H1 (cell line): ENCODE data around the gene ARID3B. TPM values are rescaled to one million over a fixed set of nuclear protein-coding genes. Genes with fewer than 3 reads are reported as not detected.

Experiments used
- BCL11A ChIP-seq, 2 experiments: IDR thresholded peaks; one replicate each; pipeline ENCODE4 v1.6.1; 2011; ENCODE audit warnings: low read depth in 2 of 2, low read length in 2 of 2, mild to moderate bottlenecking in 2 of 2
- CHD7 ChIP-seq: fragments of 300-600 bp; sonication (generic); IDR thresholded peaks from 2 replicates; pipeline ENCODE4 v1.7.1; 2012; ENCODE audit warnings: low read length, moderate library complexity, mild to moderate bottlenecking, inconsistent platforms; ENCODE audit not compliant: insufficient replicate concordance
- CTBP2 ChIP-seq: IDR thresholded peaks from 2 replicates; pipeline ENCODE4 v1.7.0; 2011; ENCODE audit warnings: borderline replicate concordance, mild to moderate bottlenecking, moderate library complexity, mixed read lengths, low read length; ENCODE audit not compliant: insufficient read depth, insufficient read length
- EZH2 ChIP-seq: fragments of 200-600 bp; sonication (generic); IDR thresholded peaks from 2 replicates; pipeline ENCODE4 v1.7.1; 2012; ENCODE audit warnings: low read depth, mild to moderate bottlenecking, moderate library complexity, low read length, inconsistent platforms; ENCODE audit not compliant: severe bottlenecking
- PHF8 ChIP-seq: fragments of 200-600 bp; sonication (generic); conservative IDR thresholded peaks from 2 replicates; pipeline ENCODE4 v1.7.1; 2012; ENCODE audit warnings: low read depth, mild to moderate bottlenecking, inconsistent platforms, low read length, moderate library complexity
- SIN3A ChIP-seq, 2 experiments: IDR thresholded peaks in 1 of 2; conservative IDR thresholded peaks in 1 of 2; 2 replicates each; pipeline ENCODE4 v1.6.1; 2011 to 2012; ENCODE audit warnings: low read length in 2 of 2, improper control_type of control experiment in 1 of 2, low read depth in 1 of 2, mild to moderate bottlenecking in 1 of 2
- SIX5 ChIP-seq: IDR thresholded peaks from 2 replicates; pipeline ENCODE4 v1.6.1; 2011; ENCODE audit warnings: mild to moderate bottlenecking, low read depth, low read length
- polyA plus RNA-seq, 7 experiments: library from polyadenylated mRNA; depleted of rRNA in 3 of 7; stranded (reverse) in 5 of 7; unstranded in 2 of 7; fragments of >200 nt in 5 of 7; fragments of 200-250 nt in 2 of 7; gene quantifications; 1 replicate in 5 of 7; 2 replicates in 1 of 7; 4 replicates in 1 of 7; pipeline versions ENCODE4 v1.2.1 to v1.2.3, GENCODE V29; 2011 to 2013; ENCODE audit warnings: missing spikeins in 2 of 7, mixed read lengths in 2 of 7
- total RNA-seq: library from RNA; stranded (reverse); fragmentation: NEBNext Ultra II Directional; extraction: Animal tissue kit (Norgen Biotek cat#: 25700); gene quantifications from 2 replicates; pipeline ENCODE4 v1.2.1, GENCODE V29; 2021

ARID3B gene
- total and polyA plus RNA-seq, 2 of the 8 experiments (the other 6 are each of a cell fraction or from before 2014, with no cell fraction given) = 81.0 to 115 TPM

GRCh38 chr15:74616996-74617395 is 76.0 kb downstream of the ARID3B start (continued):
- no peak for TF ChIP-seq CTBP2
- TF ChIP-seq SIX5 = no peak
- TF ChIP-seq BCL11A (IDR thresholded peaks at IDR 0.05; ENCODE audit: low read depth in 2 of 2, low read length in 2 of 2) = no peak
- no peak for TF ChIP-seq SIN3A (conservative IDR thresholded peaks at IDR 0.05 in 1 of 2, IDR thresholded peaks at IDR 0.05 in 1 of 2; ENCODE audit: low read depth in 1 of 2, low read length in 2 of 2)
- no peak for TF ChIP-seq CHD7
- no peak for TF ChIP-seq EZH2
- TF ChIP-seq PHF8 = no peak
- TF ChIP-seq, all 59 proteins: peak for 0
